Stomach (tissue), 9 donors: Measurements from ENCODE around the gene BET1. TPM values are rescaled to one million over a fixed set of nuclear protein-coding genes. Genes with fewer than 3 reads are reported as not detected.

Source experiments
- DNase-seq, 2 donors: peaks; one replicate each; pipeline versions ENCODE4 v3.0.0 to v3.0.0-alpha.2; 2013 to 2019
- H3K27ac ChIP-seq, 5 donors: fragments of 200-600 bp in 4 of 5; sonication (generic) in 4 of 5; one replicate each; pipeline ENCODE4 v1.5.1; 2013 to 2019; ENCODE audit warnings: mild to moderate bottlenecking in 1 of 5, moderate library complexity in 1 of 5
- H3K27me3 ChIP-seq, 3 donors: fragments of 200-600 bp; sonication (generic); one replicate each; pipeline ENCODE4 v1.5.1; 2017 to 2019; ENCODE audit warnings: mixed run types in 1 of 3
- H3K36me3 ChIP-seq, 4 donors: fragments of 200-600 bp; sonication (generic); 1 replicate in 3 of 4; 2 replicates in 1 of 4; pipeline ENCODE4 v1.5.1; 2016 to 2019
- H3K4me1 ChIP-seq, 4 donors: fragments of 200-600 bp; sonication (generic); one replicate each; pipeline ENCODE4 v1.5.1; 2016 to 2019
- H3K4me3 ChIP-seq, 4 donors: fragments of 200-600 bp; sonication (generic) in 3 of 4; one replicate each; pipeline ENCODE4 v1.5.1; 2016 to 2019; ENCODE audit warnings: mild to moderate bottlenecking in 1 of 4
- H3K9me3 ChIP-seq, 4 donors: fragments of 200-600 bp; sonication (generic); one replicate each; pipeline ENCODE4 v1.5.1; 2016 to 2019
- CTCF ChIP-seq, 7 experiments: fragments of 450-650 bp in 4 of 7; fragments of 200-600 bp in 3 of 7; sonication (generic) in 3 of 7; IDR thresholded peaks; one replicate each; pipeline ENCODE4 v1.5.1; 2016 to 2019; ENCODE audit warnings: antibody characterized with exemption in 7 of 7, control low read depth in 2 of 7, mild to moderate bottlenecking in 1 of 7
- EP300 ChIP-seq: sonication (generic); formaldehyde crosslinking; IDR thresholded peaks from one replicate; pipeline ENCODE4 v1.6.1; 2017; ENCODE audit warnings: antibody characterized with exemption
- POLR2A ChIP-seq, 4 donors: fragments of 450-650 bp; IDR thresholded peaks; one replicate each; pipeline ENCODE4 v1.6.1; 2016; ENCODE audit warnings: antibody characterized with exemption in 4 of 4, control low read depth in 2 of 4, mild to moderate bottlenecking in 1 of 4, moderate library complexity in 1 of 4
- POLR2AphosphoS5 ChIP-seq, 3 donors: sonication (generic); formaldehyde crosslinking; IDR thresholded peaks; one replicate each; pipeline ENCODE4 v1.6.1; 2016; ENCODE audit warnings: antibody characterized with exemption in 3 of 3
- WGBS, 5 donors: extraction: QIAGEN DNeasy Blood & Tissue Kit in 3 of 5; methylation state at CpG; one replicate each; pipeline versions ENCODE4 v1.1.5 to v1.1.7; 2013 to 2018; 5-methylcytosine and 5-hydroxymethylcytosine counted together
- intact Hi-C: fragments of 100-400 bp; cut with DNase I; formaldehyde crosslinking; loops from one replicate; pipeline ENCODE4 v1.15.1; 2023; ENCODE audit warnings: low total_unique reads
- polyA plus RNA-seq, 3 donors: library from polyadenylated mRNA; stranded (reverse); fragments of 200-250 nt; gene quantifications; one replicate each; pipeline ENCODE4 v1.2.3, GENCODE V29; 2013
- total RNA-seq, 5 donors: library from RNA; depleted of rRNA; stranded (reverse); fragments of >200 nt; gene quantifications; one replicate each; pipeline versions ENCODE4 v1.1.0 to v1.2.3, GENCODE V29; 2014 to 2016
- donor health status: healthy with polysubstance abuse.
- donor health status: Bipolar disorder and iron deficiency.
- donor health status: healthy.

BET1 gene
- total and polyA plus RNA-seq, 8 donors, result 4.1 to 43.5 (median 24.7) TPM

GRCh38 chr7:94015538-94015937 lies 11.4 kb upstream of the BET1 start:
- H3K36me3 ChIP-seq, result no peaks in the 10 kb centered on the region
- TF ChIP-seq POLR2A (IDR thresholded peaks at IDR 0.05) (no peak), POLR2AphosphoS5 (IDR thresholded peaks at IDR 0.05) (no peak), EP300 (no peak), CTCF (IDR thresholded peaks at IDR 0.05) (no peak)
- no peaks in the 10 kb centered on the region for H3K4me1 ChIP-seq
- no peak overlapping the region for H3K4me3 ChIP-seq
- DNase-seq, result no peak
- H3K27ac ChIP-seq, result no peak overlapping the region
- H3K27me3 ChIP-seq, result no peaks in the 10 kb centered on the region
- intact Hi-C loops, result no loop called here
- H3K9me3 ChIP-seq, result no peaks in the 10 kb centered on the region

DNA sequence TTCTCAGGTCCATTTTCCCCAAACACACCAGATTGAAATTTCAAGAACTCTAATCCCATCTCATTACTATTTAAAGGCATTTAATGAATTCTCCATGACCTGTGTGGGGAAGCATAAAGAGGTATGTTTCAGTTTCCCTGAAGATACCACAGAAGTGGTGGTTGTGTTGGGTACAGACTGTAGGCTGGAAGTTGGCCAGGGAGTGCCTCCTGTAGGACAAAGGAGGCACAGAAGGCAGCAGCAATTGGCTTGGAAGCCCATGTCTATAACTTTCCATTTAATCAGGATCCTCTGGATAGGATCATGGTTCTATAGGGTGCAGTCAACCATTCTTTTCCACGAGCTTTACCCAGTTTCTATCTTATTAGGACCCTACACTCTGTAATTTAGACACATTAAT lies 8.6 kb upstream of the BET1 start:
- no peak for TF ChIP-seq POLR2AphosphoS5 (IDR thresholded peaks at IDR 0.05)
- no peak for TF ChIP-seq POLR2A (IDR thresholded peaks at IDR 0.05)
- no peak for TF ChIP-seq EP300
- TF ChIP-seq CTCF (IDR thresholded peaks at IDR 0.05), result no peak
- WGBS, 5 donors, result 67 to 88% (median 86%) methylated on average over 1 of the region's 1 CpG
- H3K9me3 ChIP-seq, result no peaks in the 10 kb centered on the region
- H3K27ac ChIP-seq, result no peak overlapping the region
- H3K27me3 ChIP-seq, result no peaks in the 10 kb centered on the region
- H3K4me3 ChIP-seq, result no peak overlapping the region
- no peaks in the 10 kb centered on the region for H3K4me1 ChIP-seq
- no peaks in the 10 kb centered on the region for H3K36me3 ChIP-seq
- DNase-seq, result no peak
- intact Hi-C loops, result no loop called here

DNA sequence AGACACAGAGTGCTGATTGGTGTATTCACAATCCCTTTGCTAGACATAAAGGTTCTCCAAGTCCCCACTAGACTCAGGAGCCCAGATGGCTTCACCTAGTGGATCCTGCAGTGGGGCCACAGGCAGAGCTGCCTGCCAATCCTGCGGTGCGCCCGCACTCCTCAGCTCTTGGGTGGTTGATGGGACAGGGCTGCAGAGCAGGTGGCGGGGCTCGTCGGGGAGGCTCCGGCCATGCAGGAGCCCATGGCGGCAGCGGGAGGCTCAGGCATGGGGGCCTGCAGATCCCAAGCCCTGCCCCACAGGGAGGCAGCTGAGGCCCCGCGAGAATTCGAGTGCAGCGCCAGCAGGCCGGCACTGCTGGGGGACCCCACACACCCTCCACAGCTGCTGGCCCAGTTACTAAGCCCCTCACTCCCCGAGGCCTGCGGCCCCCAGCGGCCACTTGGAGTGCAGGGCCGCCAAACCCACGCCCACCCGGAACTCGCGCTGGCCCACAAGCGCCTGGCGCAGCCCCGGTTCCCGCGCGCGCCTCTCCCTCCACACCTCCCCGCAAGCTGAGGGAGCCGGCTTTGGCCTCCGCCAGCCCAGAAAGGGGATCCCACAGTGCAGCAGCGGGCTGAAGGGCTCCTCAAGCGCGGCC lies 7.7 kb upstream of the BET1 start:
- DNase-seq, result no peak
- Histone ChIP-seq H3K4me3 (no peak overlapping the region), H3K9me3 (no peaks in the 10 kb centered on the region), H3K27ac (no peak overlapping the region), H3K27me3 (no peaks in the 10 kb centered on the region), H3K36me3 (no peaks in the 10 kb centered on the region), H3K4me1 (no peaks in the 10 kb centered on the region)
- TF ChIP-seq POLR2AphosphoS5 (IDR thresholded peaks at IDR 0.05), result no peak
- no peak for TF ChIP-seq EP300
- no peak for TF ChIP-seq CTCF (IDR thresholded peaks at IDR 0.05)
- TF ChIP-seq POLR2A (IDR thresholded peaks at IDR 0.05), result no peak
- 94 to 97% (median 95%) methylated on average over 27 to 35 of the region's 35 CpGs for WGBS, 5 donors
- intact Hi-C loops, result no loop called here

GRCh38 chr7:94008537-94008936 lies 4.4 kb upstream of the BET1 start:
- H3K4me1 ChIP-seq, result peaks cover 0 to 7% (median 3%) of the 10 kb centered on the region in 4 donors
- H3K27me3 ChIP-seq, result no peaks in the 10 kb centered on the region
- no peaks in the 10 kb centered on the region for H3K9me3 ChIP-seq
- no peak for DNase-seq
- H3K36me3 ChIP-seq, result no peaks in the 10 kb centered on the region
- H3K4me3 ChIP-seq, result no peak overlapping the region
- 60 to 81% (median 75%) methylated on average over 2 of the region's 2 CpGs for WGBS, 5 donors
- TF ChIP-seq EP300 (no peak), CTCF (IDR thresholded peaks at IDR 0.05) (no peak), POLR2A (IDR thresholded peaks at IDR 0.05) (no peak), POLR2AphosphoS5 (IDR thresholded peaks at IDR 0.05) (no peak)
- intact Hi-C loops, result no loop called here
- H3K27ac ChIP-seq, result no peak overlapping the region
